ENCODE measurements around the gene HPN. TPM values are rescaled to one million over a fixed set of nuclear protein-coding genes. Genes with fewer than 3 reads are reported as not detected.

Gene HPN
- total and polyA plus RNA-seq, 2 donors (not counting 3 experiments of a cell fraction or from before 2014, with no cell fraction given) = 0.10 TPM; not detected in 1

- Histone ChIP-seq H3K4me3 (replicated peaks in 1 of 3; ENCODE audit: insufficient read depth in 1 of 3, low read depth in 1 of 3, low read length in 3 of 3) (no peak overlapping the region), H3K9me3 (replicated peaks; ENCODE audit: control insufficient read depth, insufficient read depth, low read length) (no peaks in the 10 kb centered on the region), H2AFZ (ENCODE audit: low read depth, low read length) (no peak overlapping the region), H3K9ac (replicated peaks; ENCODE audit: extremely low read depth, insufficient read depth, low read length) (no peak overlapping the region), H3K36me3 (ENCODE audit: control insufficient read depth in 2 of 2, extremely low read depth in 1 of 2, insufficient read depth in 2 of 2, low read length in 2 of 2) (no peaks in the 10 kb centered on the region), H3K4me1 (ENCODE audit: control insufficient read depth, extremely low read depth, insufficient read depth, low read length) (no peaks in the 10 kb centered on the region), H3K9me1 (replicated peaks; ENCODE audit: control insufficient read depth, extremely low read depth, insufficient read depth, low read length) (no peaks in the 10 kb centered on the region), H3K27ac (ENCODE audit: insufficient read depth, low read depth, low read length) (no peak overlapping the region), H4K20me1 (replicated peaks; ENCODE audit: control insufficient read depth, extremely low read depth, insufficient read depth, low read length) (no peaks in the 10 kb centered on the region), H3K27me3 (ENCODE audit: control insufficient read depth in 2 of 2, insufficient read depth in 2 of 2, low read length in 2 of 2) (peaks cover 1 to 2% of the 10 kb centered on the region in 2 experiments), H3K4me2 (ENCODE audit: insufficient read depth, low read length) (no peak overlapping the region), H3K79me2 (ENCODE audit: control insufficient read depth, insufficient read depth, low read length) (no peaks in the 10 kb centered on the region)
- no peak for FAIRE-seq
- ChIA-PET POLR2A (no interaction called here), CTCF (interaction anchor here (4.3 kb wide), 1 partner anchor 50 kb away, joined by 35 read pairs; no protein-coding TSS in a partner anchor)
- DNase-seq (ENCODE audit: low read depth, low spot score) = no peak
- TF ChIP-seq FOS (IDR thresholded peaks at IDR 0.05; ENCODE audit: borderline replicate concordance, insufficient read depth, low read length) (no peak), CTCF (IDR thresholded peaks at IDR 0.05; ENCODE audit: extremely low read depth in 1 of 2, insufficient read depth in 1 of 2, low read depth in 1 of 2, low read length in 2 of 2) (no peak), EZH2 (IDR thresholded peaks at IDR 0.05; ENCODE audit: borderline replicate concordance, low read depth, low read length, severe bottlenecking) (no peak), MYC (IDR thresholded peaks at IDR 0.05; ENCODE audit: low read depth, low read length) (no peak), JUN (IDR thresholded peaks at IDR 0.05; ENCODE audit: borderline replicate concordance, insufficient read depth, insufficient read length, low read depth) (no peak), GATA2 (IDR thresholded peaks at IDR 0.05; ENCODE audit: insufficient read depth, insufficient read length, low read depth, low read length) (no peak), POLR2A (IDR thresholded peaks at IDR 0.05; ENCODE audit: low read depth, low read length) (no peak), MAX (IDR thresholded peaks at IDR 0.05; ENCODE audit: insufficient read depth, insufficient read length) (no peak), POLR2AphosphoS5 (IDR thresholded peaks at IDR 0.05; ENCODE audit: insufficient read depth, low read depth, low read length) (no peak)
- dilution Hi-C loops (cut with MboI; ENCODE audit: extremely low pct_ligation_motif_present, low sequenced_read_pairs) (no loop called here), intact Hi-C loops (cut with micrococcal nuclease) (no loop called here)
- no TSS peak for BruUV-seq (replicated peaks)
Measured at GRCh38 chr19:35093430-35093829, 51.9 kb downstream of the HPN start.
